Panc1 (cell line): ENCODE measurements around the gene CLDN6. TPM values are rescaled to one million over a fixed set of nuclear protein-coding genes. Genes with fewer than 3 reads are reported as not detected.

ENCODE experiments used
- ATAC-seq: fragments of 200-7000 bp; cut with Tn5 transposase; 2 replicates; pipeline ENCODE4 v1.9.1; 2020; ENCODE audit warnings: mild to moderate bottlenecking, moderate library complexity
- BruUV-seq: library from RNA; stranded (reverse); fragments of 400-500 nt; replicated peaks from 2 replicates; lab custom pipeline; 2021; lab: Mats Ljungman, UMichigan
- CTCF ChIA-PET: fragments of 300-600 bp; sonication (Branson Sonifier 250); formaldehyde crosslinking; loops from one replicate; lab custom pipeline; 2022; ENCODE audit warnings: antibody characterized with exemption; lab: Charles Lee
- POLR2A ChIA-PET: fragments of 300-600 bp; sonication (Branson Sonifier 250); formaldehyde crosslinking; loops from one replicate; lab custom pipeline; 2022; ENCODE audit warnings: antibody characterized with exemption; lab: Charles Lee
- DNase-seq: peaks from one replicate; pipeline ENCODE4 v3.0.0-alpha.2; 2010; ENCODE audit warnings: low read depth, low spot score
- H3K27ac ChIP-seq: 2 replicates; pipeline ENCODE4 v1.5.1; 2011; ENCODE audit warnings: mild to moderate bottlenecking, low read length, inconsistent platforms
- H3K27me3 ChIP-seq: fragments of 200-500 bp; sonication (Bioruptor generic); 2 replicates; pipeline ENCODE4 v1.6.0; 2014; ENCODE audit warnings: low read length, inconsistent platforms; ENCODE audit not compliant: control insufficient read depth, insufficient read depth
- H3K36me3 ChIP-seq: fragments of 200-500 bp; sonication (Bioruptor generic); 2 replicates; pipeline ENCODE4 v1.5.1; 2014; ENCODE audit warnings: inconsistent platforms, mild to moderate bottlenecking, low read length, moderate library complexity; ENCODE audit not compliant: control insufficient read depth, insufficient read depth
- H3K4me1 ChIP-seq: 2 replicates; pipeline ENCODE4 v1.5.1; 2011; ENCODE audit warnings: inconsistent platforms, mild to moderate bottlenecking, low read length, moderate library complexity; ENCODE audit not compliant: control insufficient read depth, insufficient read depth
- H3K4me3 ChIP-seq, 2 experiments: 2 replicates each; pipeline ENCODE4 v1.5.1; 2011 to 2012; ENCODE audit warnings: low read depth in 2 of 2, low read length in 2 of 2, mild to moderate bottlenecking in 2 of 2, inconsistent platforms in 1 of 2, moderate library complexity in 1 of 2
- H3K9me3 ChIP-seq: fragments of 200-500 bp; sonication (Bioruptor generic); 2 replicates; pipeline ENCODE4 v1.5.1; 2014; ENCODE audit warnings: low read depth, mild to moderate bottlenecking, inconsistent platforms, low read length, moderate library complexity; ENCODE audit not compliant: control insufficient read depth, insufficient read depth
- POLR2AphosphoS5 ChIP-seq: IDR thresholded peaks from 2 replicates; pipeline ENCODE4 v1.6.1; 2012; ENCODE audit warnings: mild to moderate bottlenecking, low read depth, low read length, moderate library complexity
- SIN3A ChIP-seq: IDR thresholded peaks from 2 replicates; pipeline ENCODE4 v1.6.1; 2012; ENCODE audit warnings: low read depth, mild to moderate bottlenecking, low read length, moderate library complexity, borderline replicate concordance; ENCODE audit not compliant: insufficient read depth
- TCF7L2 ChIP-seq: IDR thresholded peaks from 2 replicates; pipeline ENCODE4 v1.6.1; 2011; ENCODE audit warnings: mild to moderate bottlenecking, low read depth, low read length, inconsistent platforms
- in situ Hi-C: cut with HindIII; loops from 2 replicates; pipeline ENCODE4 v1.10.0; 2016; ENCODE audit warnings: low sequenced_read_pairs, low pct_unique_long_range_greater_than_20kb
- intact Hi-C: fragments of 100-400 bp; cut with micrococcal nuclease; formaldehyde crosslinking; loops from one replicate; pipeline ENCODE4 v1.10.0; 2022; ENCODE audit not compliant: unreplicated experiment
- total RNA-seq: library from RNA; stranded (reverse); gene quantifications from one replicate; pipeline ENCODE4 v1.2.1, GENCODE V29; 2021; ENCODE audit not compliant: unreplicated experiment
- TF ChIP-seq, protein P1 (sequence below): fragments of 450-650 bp; IDR thresholded peaks from 2 replicates; pipeline ENCODE4 v1.5.1; 2017; ENCODE audit warnings: mild to moderate bottlenecking
- TF ChIP-seq, protein P2 (sequence below), 2 experiments: IDR thresholded peaks; 2 replicates each; pipeline ENCODE4 v1.6.1; 2011 to 2012; ENCODE audit warnings: low read depth in 2 of 2, control low read depth in 1 of 2, low read length in 1 of 2, mild to moderate bottlenecking in 1 of 2, moderate library complexity in 1 of 2; ENCODE audit not compliant: insufficient read depth in 1 of 2

The CLDN6 gene
- total RNA-seq, 1 experiment from 2014 or later: 1.2 TPM

DNA sequence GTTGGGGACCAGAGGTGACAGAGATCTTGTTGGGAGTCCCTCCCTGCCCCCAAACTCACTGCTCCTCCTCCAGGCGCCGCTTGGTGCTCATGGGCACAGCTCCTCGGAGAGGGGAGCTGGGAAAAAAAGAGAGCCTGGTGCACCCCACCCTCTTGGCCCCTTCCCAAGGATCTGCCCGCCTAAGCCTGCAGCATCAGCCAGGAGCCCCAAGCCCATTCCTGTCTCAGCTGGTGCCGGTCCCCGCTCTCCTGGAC is 5.4 kb upstream of the CLDN6 start:
- peak; percentile 46 for ATAC-seq
- H3K36me3 ChIP-seq: peaks cover 9% of the 10 kb centered on the region
- TF ChIP-seq SIN3A: peak; percentile 60; the same call in 1 of the 2 replicates
- TF ChIP-seq POLR2AphosphoS5: peak; percentile 89
- TF ChIP-seq, protein P1, sequence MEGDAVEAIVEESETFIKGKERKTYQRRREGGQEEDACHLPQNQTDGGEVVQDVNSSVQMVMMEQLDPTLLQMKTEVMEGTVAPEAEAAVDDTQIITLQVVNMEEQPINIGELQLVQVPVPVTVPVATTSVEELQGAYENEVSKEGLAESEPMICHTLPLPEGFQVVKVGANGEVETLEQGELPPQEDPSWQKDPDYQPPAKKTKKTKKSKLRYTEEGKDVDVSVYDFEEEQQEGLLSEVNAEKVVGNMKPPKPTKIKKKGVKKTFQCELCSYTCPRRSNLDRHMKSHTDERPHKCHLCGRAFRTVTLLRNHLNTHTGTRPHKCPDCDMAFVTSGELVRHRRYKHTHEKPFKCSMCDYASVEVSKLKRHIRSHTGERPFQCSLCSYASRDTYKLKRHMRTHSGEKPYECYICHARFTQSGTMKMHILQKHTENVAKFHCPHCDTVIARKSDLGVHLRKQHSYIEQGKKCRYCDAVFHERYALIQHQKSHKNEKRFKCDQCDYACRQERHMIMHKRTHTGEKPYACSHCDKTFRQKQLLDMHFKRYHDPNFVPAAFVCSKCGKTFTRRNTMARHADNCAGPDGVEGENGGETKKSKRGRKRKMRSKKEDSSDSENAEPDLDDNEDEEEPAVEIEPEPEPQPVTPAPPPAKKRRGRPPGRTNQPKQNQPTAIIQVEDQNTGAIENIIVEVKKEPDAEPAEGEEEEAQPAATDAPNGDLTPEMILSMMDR: no peak
- TF ChIP-seq, protein P2, sequence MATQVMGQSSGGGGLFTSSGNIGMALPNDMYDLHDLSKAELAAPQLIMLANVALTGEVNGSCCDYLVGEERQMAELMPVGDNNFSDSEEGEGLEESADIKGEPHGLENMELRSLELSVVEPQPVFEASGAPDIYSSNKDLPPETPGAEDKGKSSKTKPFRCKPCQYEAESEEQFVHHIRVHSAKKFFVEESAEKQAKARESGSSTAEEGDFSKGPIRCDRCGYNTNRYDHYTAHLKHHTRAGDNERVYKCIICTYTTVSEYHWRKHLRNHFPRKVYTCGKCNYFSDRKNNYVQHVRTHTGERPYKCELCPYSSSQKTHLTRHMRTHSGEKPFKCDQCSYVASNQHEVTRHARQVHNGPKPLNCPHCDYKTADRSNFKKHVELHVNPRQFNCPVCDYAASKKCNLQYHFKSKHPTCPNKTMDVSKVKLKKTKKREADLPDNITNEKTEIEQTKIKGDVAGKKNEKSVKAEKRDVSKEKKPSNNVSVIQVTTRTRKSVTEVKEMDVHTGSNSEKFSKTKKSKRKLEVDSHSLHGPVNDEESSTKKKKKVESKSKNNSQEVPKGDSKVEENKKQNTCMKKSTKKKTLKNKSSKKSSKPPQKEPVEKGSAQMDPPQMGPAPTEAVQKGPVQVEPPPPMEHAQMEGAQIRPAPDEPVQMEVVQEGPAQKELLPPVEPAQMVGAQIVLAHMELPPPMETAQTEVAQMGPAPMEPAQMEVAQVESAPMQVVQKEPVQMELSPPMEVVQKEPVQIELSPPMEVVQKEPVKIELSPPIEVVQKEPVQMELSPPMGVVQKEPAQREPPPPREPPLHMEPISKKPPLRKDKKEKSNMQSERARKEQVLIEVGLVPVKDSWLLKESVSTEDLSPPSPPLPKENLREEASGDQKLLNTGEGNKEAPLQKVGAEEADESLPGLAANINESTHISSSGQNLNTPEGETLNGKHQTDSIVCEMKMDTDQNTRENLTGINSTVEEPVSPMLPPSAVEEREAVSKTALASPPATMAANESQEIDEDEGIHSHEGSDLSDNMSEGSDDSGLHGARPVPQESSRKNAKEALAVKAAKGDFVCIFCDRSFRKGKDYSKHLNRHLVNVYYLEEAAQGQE (IDR thresholded peaks at IDR 0.05; ENCODE audit: insufficient read depth in 1 of 2, low read depth in 2 of 2, low read length in 1 of 2): no peak
- H3K4me3 ChIP-seq: peak overlapping the region; percentile 94 to 95
- in situ Hi-C loops (no loop called here), intact Hi-C loops (no loop called here)
- DNase-seq: peak; percentile 87
- ChIA-PET CTCF (interaction anchor here (0.7 to 1.2 kb wide), 3 partner anchors 8 to 20 kb away, joined by 3 to 5 read pairs (median 4); no protein-coding TSS in a partner anchor), POLR2A (interaction anchor here (0.6 kb wide), 2 partner anchors 32 to 1144 kb away, joined by 3 read pairs; no protein-coding TSS in a partner anchor)
- peaks cover 16% of the 10 kb centered on the region for H3K4me1 ChIP-seq
- no TSS peak for BruUV-seq
- H3K27me3 ChIP-seq: no peaks in the 10 kb centered on the region
- H3K27ac ChIP-seq: peak overlapping the region; percentile 99
- H3K9me3 ChIP-seq: no peaks in the 10 kb centered on the region

DNA sequence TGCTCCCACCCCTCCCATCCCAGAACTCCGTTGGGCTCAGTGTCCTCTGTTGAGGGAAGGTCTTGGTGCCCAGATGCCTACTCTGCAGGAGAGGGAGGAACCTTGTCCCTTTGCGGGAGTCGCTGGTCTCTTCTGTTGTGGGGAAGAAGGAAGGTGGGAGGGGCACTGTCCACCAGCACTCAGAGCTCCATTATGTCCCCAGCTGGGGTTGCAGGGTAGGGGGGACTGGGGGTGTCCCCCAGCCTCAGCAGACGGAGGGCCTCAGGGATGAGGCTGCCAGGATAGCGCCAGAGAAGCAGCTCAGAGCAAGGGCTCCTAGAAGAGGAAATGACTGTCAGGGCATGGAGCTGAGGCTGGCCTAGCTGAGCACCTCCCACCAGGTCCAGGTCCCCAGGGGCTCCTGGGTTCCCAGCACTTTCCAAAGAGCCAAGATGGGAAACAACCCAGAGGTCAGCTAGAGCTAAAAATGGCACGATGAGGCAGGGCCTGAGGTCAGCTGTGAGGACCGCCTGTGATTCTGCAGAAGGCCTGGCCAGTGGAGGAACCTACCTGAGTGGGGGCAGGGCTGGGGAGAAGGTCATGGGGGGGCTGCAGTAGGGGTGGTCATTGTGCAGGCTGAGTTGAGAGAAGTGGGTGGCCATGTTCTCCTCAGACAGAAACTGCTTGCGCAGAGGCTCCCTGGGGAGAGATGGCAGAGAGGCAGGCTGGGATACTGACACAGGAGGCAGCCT is 4.9 kb upstream of the CLDN6 start:
- H3K4me1 ChIP-seq: peaks cover 16% of the 10 kb centered on the region
- DNase-seq: no peak
- intact Hi-C loops: no loop called here

More for the DNA sequence above, 4.9 kb upstream of the CLDN6 start:
- peak; percentile 8 for ATAC-seq
- Histone ChIP-seq H3K27me3 (no peaks in the 10 kb centered on the region), H3K27ac (peak overlapping the region; percentile 99), H3K9me3 (no peaks in the 10 kb centered on the region), H3K36me3 (peaks cover 9% of the 10 kb centered on the region), H3K4me3 (peak overlapping the region; percentile 94 to 95)
- in situ Hi-C loops: no loop called here
- no peak for TF ChIP-seq SIN3A
- TF ChIP-seq, protein P1: no peak
- no peak; the same call in 1 of the 2 replicates for TF ChIP-seq POLR2AphosphoS5
- TF ChIP-seq, protein P2 (IDR thresholded peaks at IDR 0.05; ENCODE audit: insufficient read depth in 1 of 2, low read depth in 2 of 2, low read length in 1 of 2): no peak
- no peak for TF ChIP-seq TCF7L2
- CTCF ChIA-PET: interaction anchor here (0.7 to 1.2 kb wide), 4 partner anchors 9 to 25 kb away, joined by 3 to 5 read pairs (median 4); no protein-coding TSS in a partner anchor
- BruUV-seq: TSS peak; percentile 96
- POLR2A ChIA-PET: interaction anchor here (0.6 kb wide), 5 partner anchors 11 to 1144 kb away, joined by 3 to 8 read pairs (median 4); no protein-coding TSS in a partner anchor
